OCI-LY1 (cell line): Measurements from ENCODE around the gene FAM228A.

ENCODE experiments used
- H2AFZ ChIP-seq: fragments of 200-600 bp; sonication (generic), shearing (Covaris generic); 2 replicates; pipeline ENCODE4 v1.6.0; 2014; ENCODE audit warnings: antibody characterized with exemption, mild to moderate bottlenecking, low read length
- H3F3A ChIP-seq: fragments of 200-600 bp; sonication (generic), shearing (Covaris generic); 2 replicates; pipeline ENCODE4 v1.6.0; 2014; ENCODE audit warnings: mild to moderate bottlenecking, antibody characterized with exemption, low read length, moderate library complexity; ENCODE audit not compliant: insufficient read depth
- H3K27ac ChIP-seq: fragments of 200-600 bp; sonication (generic); 2 replicates; pipeline ENCODE4 v1.5.1; 2014; ENCODE audit warnings: low read length, mixed run types, mild to moderate bottlenecking, low read depth; ENCODE audit not compliant: poor library complexity, severe bottlenecking
- H3K27me3 ChIP-seq: fragments of 200-600 bp; sonication (generic); 2 replicates; pipeline ENCODE4 v1.6.0; 2014; ENCODE audit warnings: antibody characterized with exemption, mild to moderate bottlenecking, low read length, moderate library complexity; ENCODE audit not compliant: insufficient read depth
- H3K36me3 ChIP-seq: fragments of 200-600 bp; sonication (generic); 2 replicates; pipeline ENCODE4 v1.6.1; 2014; ENCODE audit warnings: mild to moderate bottlenecking, antibody characterized with exemption, low read length, moderate library complexity, mixed read lengths; ENCODE audit not compliant: insufficient read depth
- H3K4me1 ChIP-seq: fragments of 200-600 bp; sonication (generic); 2 replicates; pipeline ENCODE4 v1.5.1; 2014; ENCODE audit warnings: mild to moderate bottlenecking, low read length, moderate library complexity; ENCODE audit not compliant: insufficient read depth, severe bottlenecking
- H3K4me2 ChIP-seq: fragments of 200-600 bp; sonication (generic), shearing (Covaris generic); 2 replicates; pipeline ENCODE4 v1.6.1; 2014; ENCODE audit warnings: low read length
- H3K4me3 ChIP-seq: fragments of 200-600 bp; sonication (generic); 2 replicates; pipeline ENCODE4 v1.5.1; 2014; ENCODE audit warnings: low read length, low read depth, mild to moderate bottlenecking, mixed read lengths; ENCODE audit not compliant: poor library complexity, severe bottlenecking
- H3K79me2 ChIP-seq: fragments of 200-600 bp; shearing (Covaris generic); 2 replicates; pipeline ENCODE4 v1.6.1; 2016; ENCODE audit warnings: mixed run types, low read length, mixed read lengths; ENCODE audit not compliant: insufficient read depth
- H3K9ac ChIP-seq: fragments of 200-600 bp; sonication (generic), shearing (Covaris generic); 2 replicates; pipeline ENCODE4 v1.6.1; 2014; ENCODE audit warnings: mild to moderate bottlenecking, low read length, mixed read lengths
- H3K9me2 ChIP-seq: fragments of 200-600 bp; sonication (generic), shearing (Covaris generic); 2 replicates; pipeline ENCODE4 v1.6.1; 2014; ENCODE audit warnings: low read depth, mild to moderate bottlenecking, low read length, mixed read lengths
- H3K9me3 ChIP-seq: fragments of 200-600 bp; shearing (Covaris generic); 2 replicates; pipeline ENCODE4 v1.6.1; 2014; ENCODE audit warnings: low read length, mixed read lengths
- H4K20me1 ChIP-seq: fragments of 200-600 bp; sonication (generic), shearing (Covaris generic); 2 replicates; pipeline ENCODE4 v1.6.0; 2016; ENCODE audit warnings: mild to moderate bottlenecking, low read length; ENCODE audit not compliant: insufficient read depth
- EZH2 ChIP-seq: fragments of 200-600 bp; sonication (generic), shearing (Covaris generic); IDR thresholded peaks from 2 replicates; pipeline ENCODE4 v1.8.0; 2017; ENCODE audit warnings: borderline replicate concordance, mixed run types, mild to moderate bottlenecking, antibody characterized with exemption, low read length, moderate library complexity, mixed read lengths
- TF ChIP-seq, protein P1 (sequence below): fragments of 200-600 bp; sonication (generic), shearing (Covaris generic); IDR thresholded peaks from 2 replicates; pipeline ENCODE4 v1.5.1; 2017; ENCODE audit warnings: mild to moderate bottlenecking, antibody characterized with exemption, low read length, moderate library complexity, mixed read lengths

Gene FAM228A

DNA sequence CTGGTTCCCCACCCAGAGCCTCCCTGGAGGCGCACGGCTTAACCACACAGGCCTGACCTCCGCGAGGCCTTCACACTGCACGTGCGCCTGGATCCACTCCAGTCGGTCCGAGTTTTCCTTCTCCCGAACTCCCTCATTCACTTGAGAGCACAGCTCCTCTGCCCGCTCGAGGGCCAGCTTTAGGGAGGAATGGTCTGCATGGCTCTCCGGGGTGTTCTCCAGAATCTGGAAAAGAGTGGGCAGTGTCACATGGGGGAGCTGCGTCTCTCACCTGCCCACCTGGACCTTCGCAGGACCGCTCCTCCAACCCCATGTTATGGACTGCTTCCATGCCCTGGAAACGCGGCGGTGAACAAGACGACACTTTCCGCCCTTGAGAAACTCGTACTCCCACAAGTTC lies 35.9 kb downstream of the FAM228A start:
- no peak overlapping the region for H2AFZ ChIP-seq
- no peaks in the 10 kb centered on the region for H3K4me1 ChIP-seq
- H3K4me2 ChIP-seq, result no peak overlapping the region
- no peaks in the 10 kb centered on the region for H3K27me3 ChIP-seq
- no peaks in the 10 kb centered on the region for H3K79me2 ChIP-seq
- H3K27ac ChIP-seq, result no peak overlapping the region
- H4K20me1 ChIP-seq, result no peaks in the 10 kb centered on the region
- H3K9me2 ChIP-seq, result no peaks in the 10 kb centered on the region
- H3F3A ChIP-seq, result no peaks in the 10 kb centered on the region
- TF ChIP-seq, protein P1, sequence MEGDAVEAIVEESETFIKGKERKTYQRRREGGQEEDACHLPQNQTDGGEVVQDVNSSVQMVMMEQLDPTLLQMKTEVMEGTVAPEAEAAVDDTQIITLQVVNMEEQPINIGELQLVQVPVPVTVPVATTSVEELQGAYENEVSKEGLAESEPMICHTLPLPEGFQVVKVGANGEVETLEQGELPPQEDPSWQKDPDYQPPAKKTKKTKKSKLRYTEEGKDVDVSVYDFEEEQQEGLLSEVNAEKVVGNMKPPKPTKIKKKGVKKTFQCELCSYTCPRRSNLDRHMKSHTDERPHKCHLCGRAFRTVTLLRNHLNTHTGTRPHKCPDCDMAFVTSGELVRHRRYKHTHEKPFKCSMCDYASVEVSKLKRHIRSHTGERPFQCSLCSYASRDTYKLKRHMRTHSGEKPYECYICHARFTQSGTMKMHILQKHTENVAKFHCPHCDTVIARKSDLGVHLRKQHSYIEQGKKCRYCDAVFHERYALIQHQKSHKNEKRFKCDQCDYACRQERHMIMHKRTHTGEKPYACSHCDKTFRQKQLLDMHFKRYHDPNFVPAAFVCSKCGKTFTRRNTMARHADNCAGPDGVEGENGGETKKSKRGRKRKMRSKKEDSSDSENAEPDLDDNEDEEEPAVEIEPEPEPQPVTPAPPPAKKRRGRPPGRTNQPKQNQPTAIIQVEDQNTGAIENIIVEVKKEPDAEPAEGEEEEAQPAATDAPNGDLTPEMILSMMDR, result no peak
- no peak for TF ChIP-seq EZH2
- H3K4me3 ChIP-seq, result no peak overlapping the region
- H3K9me3 ChIP-seq, result no peaks in the 10 kb centered on the region
- H3K36me3 ChIP-seq, result peaks cover 74% of the 10 kb centered on the region
- no peak overlapping the region for H3K9ac ChIP-seq

DNA sequence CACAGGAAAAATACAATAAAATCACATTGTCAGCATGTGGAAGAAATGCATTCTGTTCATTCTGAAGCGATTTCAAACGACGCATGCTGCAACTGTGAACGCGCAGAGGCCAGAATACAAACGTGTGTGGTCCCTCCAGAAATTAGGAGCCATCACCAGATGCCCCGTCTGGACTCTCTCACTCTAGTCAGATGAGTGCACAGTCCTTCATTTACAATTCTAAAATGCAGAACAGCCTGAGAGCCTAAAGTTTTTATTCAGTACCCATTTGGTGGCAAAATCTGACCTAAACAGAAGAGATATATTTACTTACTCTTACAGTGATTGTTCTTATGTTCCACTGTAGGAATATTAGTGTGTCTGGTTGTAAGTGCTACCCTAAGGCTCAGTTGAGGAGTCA lies 36.6 kb downstream of the FAM228A start:
- H3K4me1 ChIP-seq, result no peaks in the 10 kb centered on the region
- no peaks in the 10 kb centered on the region for H3K79me2 ChIP-seq
- no peaks in the 10 kb centered on the region for H3K27me3 ChIP-seq
- no peak overlapping the region for H3K4me3 ChIP-seq
- peaks cover 76% of the 10 kb centered on the region for H3K36me3 ChIP-seq
- no peak overlapping the region for H3K4me2 ChIP-seq
- no peaks in the 10 kb centered on the region for H4K20me1 ChIP-seq
- H3K9me3 ChIP-seq, result no peaks in the 10 kb centered on the region
- no peak overlapping the region for H3K27ac ChIP-seq
- no peaks in the 10 kb centered on the region for H3F3A ChIP-seq
- TF ChIP-seq EZH2, result no peak
- TF ChIP-seq, protein P1, result no peak
- H3K9ac ChIP-seq, result no peak overlapping the region
- no peak overlapping the region for H2AFZ ChIP-seq
- no peaks in the 10 kb centered on the region for H3K9me2 ChIP-seq

DNA sequence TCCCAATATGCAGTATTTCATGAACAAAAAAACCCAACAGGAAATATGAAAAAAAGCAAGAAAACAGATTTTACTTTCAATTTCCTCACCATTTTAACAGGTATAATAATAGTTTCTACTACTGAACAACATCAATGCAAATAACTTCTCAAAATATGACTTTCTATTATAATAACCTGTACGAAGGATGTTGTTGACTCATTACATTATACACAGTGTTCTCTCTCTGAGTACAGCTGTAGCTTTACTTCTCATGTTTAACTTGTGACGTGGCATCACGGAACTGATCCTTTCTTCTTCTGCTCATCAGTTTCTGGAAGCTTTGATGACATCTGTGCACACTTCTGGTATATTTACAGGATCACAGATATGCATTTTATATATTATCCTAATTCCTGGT lies 40.0 kb downstream of the FAM228A start:
- H3K9ac ChIP-seq, result no peak overlapping the region
- H4K20me1 ChIP-seq, result no peaks in the 10 kb centered on the region
- H2AFZ ChIP-seq, result no peak overlapping the region
- H3K4me1 ChIP-seq, result no peaks in the 10 kb centered on the region
- TF ChIP-seq, protein P1, result no peak
- TF ChIP-seq EZH2, result no peak
- H3K27me3 ChIP-seq, result no peaks in the 10 kb centered on the region
- H3K4me3 ChIP-seq, result no peak overlapping the region
- H3K79me2 ChIP-seq, result no peaks in the 10 kb centered on the region
- H3K9me2 ChIP-seq, result no peaks in the 10 kb centered on the region
- H3K4me2 ChIP-seq, result no peak overlapping the region
- H3K9me3 ChIP-seq, result no peaks in the 10 kb centered on the region
- no peak overlapping the region for H3K27ac ChIP-seq
- H3K36me3 ChIP-seq, result peaks cover 69% of the 10 kb centered on the region; the same call in 1 of the 2 replicates
- no peaks in the 10 kb centered on the region for H3F3A ChIP-seq
